Stimulated activated CD4-positive, alpha-beta T cell treated with anti-CD3 and anti-CD28 coated beads, Interleukin-4, amount 100 ng/mL, for 48 hours (primary cell): ENCODE data around the gene MAD1L1.
"Not testable (repeated sequence)": the region's sequence is repeated elsewhere in the genome, so short reads cannot be mapped to it uniquely, and the experiment has no call there.

ENCODE experiments used
- DNase-seq, 2 donors: peaks; one replicate each; pipeline ENCODE4 v3.0.0-alpha.2; 2020; ENCODE audit warnings: low read depth in 2 of 2

The MAD1L1 gene

DNA sequence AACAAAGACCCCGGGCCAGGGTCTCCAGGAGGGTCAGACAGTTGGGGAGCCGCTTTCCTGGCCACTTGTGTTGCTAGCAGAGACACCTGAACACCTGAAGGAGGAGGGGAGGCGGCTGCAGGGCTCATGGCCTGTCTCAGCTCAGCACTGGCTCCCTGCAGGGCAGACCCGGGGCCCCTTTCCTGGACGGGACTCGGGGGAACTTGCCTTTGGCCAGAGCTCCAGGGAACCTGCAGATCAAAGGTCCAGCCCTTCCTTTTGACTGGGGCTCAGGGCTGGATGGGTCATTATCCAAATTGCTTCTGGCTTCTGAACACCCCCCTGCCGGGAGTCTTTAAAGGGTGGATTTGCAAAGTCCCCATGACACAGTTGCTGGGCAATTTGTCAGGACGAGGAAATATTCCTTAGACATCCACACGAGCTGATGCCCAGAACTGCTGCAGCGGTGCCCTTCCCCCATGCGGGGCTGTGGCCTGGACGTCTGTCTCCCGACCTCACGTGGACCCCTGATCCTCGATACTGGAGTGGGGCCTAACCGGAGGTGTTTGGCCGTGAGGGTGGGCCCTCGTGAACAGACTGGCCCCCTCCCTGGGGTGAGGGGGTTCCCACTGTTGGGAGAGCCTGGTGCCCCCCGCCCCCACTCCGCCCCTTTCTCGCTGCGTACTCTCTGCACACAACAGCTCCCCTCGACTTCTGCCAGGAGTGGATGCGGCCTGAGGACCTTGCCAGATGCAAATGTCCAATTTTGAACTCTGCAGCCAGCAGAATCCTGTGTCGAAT, 368.4 kb downstream of the MAD1L1 start:
- DNase-seq, result no peak

DNA sequence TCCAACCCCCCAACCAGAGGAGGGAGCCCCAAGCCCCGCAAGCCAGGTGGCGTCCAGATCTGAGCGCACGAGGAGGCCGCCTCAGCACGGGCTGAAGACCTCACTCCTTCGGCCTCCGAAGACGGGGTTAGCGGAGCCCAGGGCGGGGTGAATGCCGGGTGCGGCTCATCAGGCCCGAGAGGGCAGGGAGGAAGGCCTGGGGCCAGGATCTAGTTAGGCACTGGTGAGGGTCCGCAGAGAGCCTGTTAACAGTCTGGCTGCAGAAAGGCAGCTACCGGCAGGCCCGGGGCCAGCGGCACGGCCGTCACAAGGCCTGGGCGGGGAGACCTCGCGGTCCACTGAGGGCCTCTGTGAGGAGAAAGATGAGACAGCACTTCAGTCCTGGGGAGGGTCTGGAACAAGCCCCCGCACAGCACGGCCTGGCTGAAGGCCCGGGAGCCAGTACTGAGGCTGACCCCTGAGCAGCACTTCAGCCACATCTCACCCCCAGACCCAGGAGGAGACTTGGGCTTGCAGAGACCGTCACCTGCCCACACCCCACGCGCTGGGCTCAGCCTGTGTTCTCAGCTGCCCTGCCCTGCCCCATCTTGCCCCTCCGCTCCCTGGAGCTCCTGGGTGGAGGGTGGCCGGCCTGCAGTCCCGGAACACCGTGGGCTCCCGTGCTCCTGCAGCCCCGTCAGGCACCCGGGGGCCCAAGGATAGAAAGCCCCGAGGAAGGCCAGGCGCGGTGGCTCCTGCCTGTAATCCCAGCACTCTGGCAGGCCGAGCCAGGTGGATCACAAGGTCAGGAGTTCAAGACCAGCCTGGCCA, 369.4 kb downstream of the MAD1L1 start:
- no peak for DNase-seq

- DNase-seq, result no peak
Measured at GRCh38 chr7:1862560-1862959, 370.2 kb downstream of the MAD1L1 start.

DNA sequence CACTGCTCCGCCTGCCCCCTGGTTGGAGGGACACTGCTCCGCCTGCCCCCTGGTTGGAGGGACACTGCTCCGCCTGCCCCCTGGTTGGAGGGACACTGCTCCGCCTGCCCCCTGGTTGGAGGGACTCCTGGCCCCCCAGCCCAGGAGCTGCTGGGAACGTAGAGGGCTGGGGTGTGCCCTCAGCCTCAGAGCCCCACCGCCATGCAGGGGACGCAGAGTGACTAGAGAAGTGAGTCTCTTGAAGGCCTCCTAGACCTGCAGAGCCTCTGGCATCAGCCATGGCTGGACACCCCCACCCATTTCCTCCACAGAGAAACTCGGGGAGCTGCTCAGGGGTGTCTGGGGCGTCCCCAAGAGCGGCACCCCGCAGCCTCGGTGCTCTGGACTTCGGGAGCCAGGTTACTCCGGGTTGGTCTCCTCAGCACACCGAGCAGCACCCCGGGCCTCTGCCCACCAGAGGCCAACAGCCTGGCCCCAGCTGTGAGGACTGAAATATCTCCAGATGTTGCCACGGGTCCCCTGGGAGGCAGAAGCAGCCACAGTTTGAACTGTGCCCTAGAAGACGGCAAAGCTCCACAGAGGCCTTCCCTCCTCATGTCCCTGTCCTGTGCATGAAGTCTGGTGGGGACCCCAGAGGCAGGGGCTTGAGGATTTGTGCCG, 370.8 kb downstream of the MAD1L1 start:
- no peak for DNase-seq

GRCh38 chr7:1860881-1861798, 371.6 kb downstream of the MAD1L1 start:
- DNase-seq, result not testable (repeated sequence)

DNA sequence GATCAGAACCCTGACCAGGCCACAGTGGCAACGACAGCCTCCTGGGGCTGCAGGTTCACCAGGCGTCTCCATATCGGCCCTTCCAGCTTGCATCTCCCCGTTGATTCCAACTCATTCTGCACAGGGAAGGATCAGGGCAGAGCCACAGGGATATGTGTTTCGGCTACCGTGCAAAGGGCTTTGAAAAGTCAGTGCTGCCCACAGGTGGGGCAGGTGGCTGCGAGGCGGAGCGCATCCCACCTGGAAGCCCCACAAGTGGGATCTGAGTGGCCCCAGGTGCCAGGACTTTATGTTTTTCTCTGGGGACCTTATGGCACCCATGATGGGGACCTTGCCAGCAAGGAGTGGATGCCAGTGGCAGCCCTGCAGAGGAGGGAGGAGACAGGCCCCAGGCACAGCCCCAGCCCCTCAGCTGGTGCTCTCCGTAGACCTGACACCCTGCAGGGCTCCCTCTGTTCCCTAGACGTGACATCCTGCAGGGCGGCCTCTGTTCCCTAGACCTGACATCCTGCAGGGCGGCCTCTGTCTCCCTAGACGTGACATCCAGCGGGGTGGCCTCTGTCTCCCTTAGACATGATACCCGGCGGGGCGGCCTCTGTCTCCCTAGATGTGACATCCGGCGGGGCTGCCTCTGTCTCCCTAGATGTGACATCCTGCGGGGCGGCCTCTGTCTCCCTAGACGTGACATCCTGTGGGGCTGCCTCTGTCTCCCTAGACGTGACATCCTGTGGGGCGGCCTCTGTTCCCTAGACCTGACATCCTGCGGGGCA, 373.3 kb downstream of the MAD1L1 start:
- no peak for DNase-seq

DNA sequence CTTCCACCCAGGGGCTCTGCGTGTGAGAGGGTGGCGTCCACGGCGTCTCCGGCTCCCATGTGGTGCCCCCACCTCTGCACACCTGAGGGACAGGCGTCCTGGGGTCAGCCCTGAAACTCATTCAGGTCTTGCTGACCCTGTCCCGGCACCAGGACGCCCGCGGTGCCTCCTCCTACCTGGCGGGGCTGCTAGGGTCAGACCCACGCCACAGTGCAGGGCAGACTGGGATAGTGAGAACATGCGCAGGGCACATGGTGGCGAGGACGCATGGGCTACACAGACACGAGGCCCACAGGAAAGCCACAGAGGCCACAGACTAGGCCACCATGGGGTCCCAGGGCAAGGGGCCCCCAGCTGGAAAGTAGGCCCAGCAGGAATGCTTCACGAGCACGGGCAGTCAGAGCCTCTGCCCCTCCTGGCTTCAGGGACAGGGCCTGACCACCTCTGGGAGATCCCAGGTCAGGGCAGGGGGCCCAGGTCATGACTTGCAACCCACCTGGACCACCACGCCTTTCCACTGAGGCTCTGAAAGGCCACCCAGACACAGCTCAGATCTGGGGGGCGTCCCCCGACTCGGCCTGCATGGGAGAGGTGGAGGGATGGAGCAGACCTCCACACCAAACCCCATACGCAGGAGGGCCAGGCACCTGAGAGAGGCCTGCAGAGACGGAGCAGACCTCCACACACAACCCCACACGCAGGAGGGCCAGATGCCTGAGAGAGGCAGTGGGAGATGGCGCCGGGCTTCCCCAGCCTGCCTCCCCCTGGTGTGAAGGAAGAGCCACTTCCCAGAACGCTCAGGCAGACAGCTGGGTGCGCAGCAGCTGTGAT, 374.1 kb downstream of the MAD1L1 start:
- DNase-seq, result no peak

- no peak for DNase-seq
Measured at GRCh38 chr7:1857487-1858421, 375.0 kb downstream of the MAD1L1 start.

GRCh38 chr7:1856888-1857441, 375.8 kb downstream of the MAD1L1 start:
- no peak for DNase-seq

GRCh38 chr7:1856161-1856887, 376.4 kb downstream of the MAD1L1 start:
- no peak for DNase-seq

DNA sequence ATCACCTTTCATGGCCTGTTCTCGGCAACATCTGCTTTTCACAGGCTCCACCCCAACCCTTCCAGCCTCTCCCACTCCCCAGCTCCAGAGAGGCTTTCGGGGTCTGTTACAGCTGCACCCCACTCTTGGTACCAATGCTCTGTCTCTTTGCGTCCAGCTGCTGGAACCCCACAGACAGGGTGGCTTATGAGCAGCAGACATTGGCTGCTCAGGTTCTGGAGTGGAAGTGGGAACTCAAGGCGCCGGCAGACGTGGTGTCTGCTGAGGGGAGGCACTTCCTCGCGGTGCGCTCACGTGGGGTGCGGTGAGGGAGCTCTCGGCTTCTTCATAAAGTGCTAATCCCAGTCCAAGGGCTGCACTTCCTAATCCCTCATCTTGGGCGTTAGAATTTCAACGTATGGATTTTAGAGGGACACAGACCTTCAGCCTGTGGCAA, 377.0 kb downstream of the MAD1L1 start:
- no peak for DNase-seq

GRCh38 chr7:1854866-1855724, 377.6 kb downstream of the MAD1L1 start:
- DNase-seq, result no peak

- no peak for DNase-seq
Measured at GRCh38 chr7:1853986-1854865, 378.5 kb downstream of the MAD1L1 start.

- DNase-seq, result no peak
Measured at GRCh38 chr7:1853431-1853985, 379.2 kb downstream of the MAD1L1 start.
